ENCODE measurements around the gene EIF2B2. TPM values are rescaled to one million over a fixed set of nuclear protein-coding genes. Genes with fewer than 3 reads are reported as not detected.

EIF2B2 gene
- total RNA-seq, 1 experiment from 2014 or later = 96.8 TPM

- peak overlapping the region; percentile 3; the same call in 1 of the 2 replicates for H3K9ac ChIP-seq (ENCODE audit: low read length)
- H3K9me3 ChIP-seq (ENCODE audit: low read length) = no peaks in the 10 kb centered on the region
- ATAC-seq = peak; percentile 73
- no peaks in the 10 kb centered on the region; the same call in 1 of the 2 replicates for H3K9me2 ChIP-seq (replicated peaks; ENCODE audit: low read length)
- TF ChIP-seq EZH2phosphoT487 (IDR thresholded peaks at IDR 0.05; ENCODE audit: borderline replicate concordance, low read length) = no peak
- TF ChIP-seq EZH2 (IDR thresholded peaks at IDR 0.05; ENCODE audit: low read length, unreplicated experiment) = no peak
- no peak for TF ChIP-seq CTCF (conservative IDR thresholded peaks at IDR 0.05; ENCODE audit: low read depth, low read length)
- DNase-seq = peak; percentile 47
- H3F3A ChIP-seq (ENCODE audit: low read length, unreplicated experiment) = no peaks in the 10 kb centered on the region
- H3K4me3 ChIP-seq (ENCODE audit: low read length) = no peak overlapping the region
- ChIA-PET CTCF (no interaction called here), POLR2A (ENCODE audit: unreplicated experiment) (interaction anchor here (0.6 kb wide), 1 partner anchor 121 kb away, joined by 3 read pairs; no protein-coding TSS in a partner anchor)
- no TSS peak for BruUV-seq (replicated peaks)
- H3K36me3 ChIP-seq (ENCODE audit: low read depth, low read length) = no peaks in the 10 kb centered on the region
- H3K79me2 ChIP-seq (ENCODE audit: low read length) = no peaks in the 10 kb centered on the region
- H3K4me1 ChIP-seq (ENCODE audit: insufficient read depth, low read length) = peaks cover 17% of the 10 kb centered on the region
- intact Hi-C loops (cut with micrococcal nuclease) = no loop called here
- peak overlapping the region; percentile 37 for H3K27ac ChIP-seq (ENCODE audit: low read length)
- no peaks in the 10 kb centered on the region for H4K20me1 ChIP-seq (ENCODE audit: low read length)
- H3K4me2 ChIP-seq (ENCODE audit: low read length) = peak overlapping the region; percentile 26
- no peak overlapping the region for H2AFZ ChIP-seq (ENCODE audit: low read length)
- no peaks in the 10 kb centered on the region for H3K27me3 ChIP-seq (ENCODE audit: low read length)
These were observed 37.8 kb upstream of the EIF2B2 start for GRCh38 chr14:74964787-74965485.

- DNase-seq (peak; percentile 52), ATAC-seq (peak; percentile 67)
- no peak overlapping the region for H2AFZ ChIP-seq (ENCODE audit: low read length)
- ChIA-PET CTCF (no interaction called here), POLR2A (ENCODE audit: unreplicated experiment) (no interaction called here)
- H3K4me3 ChIP-seq (ENCODE audit: low read length) = no peak overlapping the region
- H4K20me1 ChIP-seq (ENCODE audit: low read length) = no peaks in the 10 kb centered on the region
- H3K9me2 ChIP-seq (replicated peaks; ENCODE audit: low read length) = no peaks in the 10 kb centered on the region
- H3K27ac ChIP-seq (ENCODE audit: low read length) = peak overlapping the region; percentile 37
- no peaks in the 10 kb centered on the region for H3K36me3 ChIP-seq (ENCODE audit: low read depth, low read length)
- intact Hi-C loops (cut with micrococcal nuclease) = no loop called here
- H3K27me3 ChIP-seq (ENCODE audit: low read length) = no peaks in the 10 kb centered on the region
- no TSS peak for BruUV-seq (replicated peaks)
- peak overlapping the region; percentile 26 for H3K4me2 ChIP-seq (ENCODE audit: low read length)
- peak overlapping the region; percentile 3; the same call in 1 of the 2 replicates for H3K9ac ChIP-seq (ENCODE audit: low read length)
- H3K9me3 ChIP-seq (ENCODE audit: low read length) = no peaks in the 10 kb centered on the region
- no peak for TF ChIP-seq EZH2phosphoT487 (IDR thresholded peaks at IDR 0.05; ENCODE audit: borderline replicate concordance, low read length)
- TF ChIP-seq CTCF (conservative IDR thresholded peaks at IDR 0.05; ENCODE audit: low read depth, low read length) = no peak
- no peak for TF ChIP-seq EZH2 (IDR thresholded peaks at IDR 0.05; ENCODE audit: low read length, unreplicated experiment)
- H3F3A ChIP-seq (ENCODE audit: low read length, unreplicated experiment) = no peaks in the 10 kb centered on the region
- peaks cover 14% of the 10 kb centered on the region for H3K4me1 ChIP-seq (ENCODE audit: insufficient read depth, low read length)
- H3K79me2 ChIP-seq (ENCODE audit: low read length) = no peaks in the 10 kb centered on the region
These were observed 37.1 kb upstream of the EIF2B2 start for GRCh38 chr14:74965486-74966153.

DNA sequence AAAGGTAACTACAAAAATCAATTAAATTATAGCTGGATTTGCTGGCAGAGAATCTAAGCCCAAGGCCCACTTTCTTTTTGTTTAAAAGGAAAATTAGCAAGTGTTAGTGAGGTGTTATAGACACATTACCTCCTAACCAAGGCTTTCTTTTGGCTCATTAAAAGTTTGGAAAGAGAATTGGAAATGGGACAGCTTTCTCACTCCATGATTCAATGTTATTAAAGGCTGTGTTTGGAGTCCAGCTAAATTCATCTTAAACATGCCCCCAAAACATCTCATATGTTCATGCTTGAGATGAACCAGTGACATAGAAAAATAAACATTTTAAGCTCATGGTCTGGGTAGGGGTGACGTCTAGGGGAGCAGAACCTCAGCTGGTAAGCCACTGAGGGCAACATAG, 33.9 kb upstream of the EIF2B2 start:
- BruUV-seq (replicated peaks) = no TSS peak
- intact Hi-C loops (cut with micrococcal nuclease) = no loop called here
- ChIA-PET POLR2A (ENCODE audit: unreplicated experiment) (no interaction called here), CTCF (no interaction called here)
- H3K36me3 ChIP-seq (ENCODE audit: low read depth, low read length) = no peaks in the 10 kb centered on the region
- TF ChIP-seq CTCF (conservative IDR thresholded peaks at IDR 0.05; ENCODE audit: low read depth, low read length) (no peak), EZH2phosphoT487 (IDR thresholded peaks at IDR 0.05; ENCODE audit: borderline replicate concordance, low read length) (no peak), EZH2 (IDR thresholded peaks at IDR 0.05; ENCODE audit: low read length, unreplicated experiment) (no peak)
- no peak overlapping the region for H2AFZ ChIP-seq (ENCODE audit: low read length)
- no peak overlapping the region for H3K4me3 ChIP-seq (ENCODE audit: low read length)
- no peak overlapping the region for H3K9ac ChIP-seq (ENCODE audit: low read length)
- H3K27ac ChIP-seq (ENCODE audit: low read length) = no peak overlapping the region
- ATAC-seq (no peak), DNase-seq (no peak)
- no peaks in the 10 kb centered on the region for H3F3A ChIP-seq (ENCODE audit: low read length, unreplicated experiment)
- no peak overlapping the region for H3K4me2 ChIP-seq (ENCODE audit: low read length)
- no peaks in the 10 kb centered on the region for H3K9me2 ChIP-seq (replicated peaks; ENCODE audit: low read length)
- no peaks in the 10 kb centered on the region for H4K20me1 ChIP-seq (ENCODE audit: low read length)
- H3K27me3 ChIP-seq (ENCODE audit: low read length) = no peaks in the 10 kb centered on the region
- no peaks in the 10 kb centered on the region for H3K9me3 ChIP-seq (ENCODE audit: low read length)
- H3K4me1 ChIP-seq (ENCODE audit: insufficient read depth, low read length) = peaks cover 14% of the 10 kb centered on the region
- no peaks in the 10 kb centered on the region for H3K79me2 ChIP-seq (ENCODE audit: low read length)
